Hepatocyte (in vitro differentiated cells): ENCODE results near the gene SLIT1.

Experiments used
- EZH2 ChIP-seq: fragments of 200-600 bp; sonication (generic); IDR thresholded peaks from 2 replicates; pipeline ENCODE4 v1.6.1; 2016; ENCODE audit warnings: antibody characterized with exemption, mild to moderate bottlenecking, borderline replicate concordance
- EZH2phosphoT487 ChIP-seq: fragments of 200-600 bp; sonication (generic); IDR thresholded peaks from one replicate; pipeline ENCODE4 v1.6.1; 2018; ENCODE audit warnings: antibody characterized with exemption, mild to moderate bottlenecking, low read depth, moderate library complexity; ENCODE audit not compliant: unreplicated experiment, severe bottlenecking
- TF ChIP-seq, protein P1 (sequence below): fragments of 200-600 bp; sonication (generic); IDR thresholded peaks from 2 replicates; pipeline ENCODE4 v1.5.1; 2016; ENCODE audit warnings: antibody characterized with exemption, mild to moderate bottlenecking; ENCODE audit not compliant: poor library complexity

DNA sequence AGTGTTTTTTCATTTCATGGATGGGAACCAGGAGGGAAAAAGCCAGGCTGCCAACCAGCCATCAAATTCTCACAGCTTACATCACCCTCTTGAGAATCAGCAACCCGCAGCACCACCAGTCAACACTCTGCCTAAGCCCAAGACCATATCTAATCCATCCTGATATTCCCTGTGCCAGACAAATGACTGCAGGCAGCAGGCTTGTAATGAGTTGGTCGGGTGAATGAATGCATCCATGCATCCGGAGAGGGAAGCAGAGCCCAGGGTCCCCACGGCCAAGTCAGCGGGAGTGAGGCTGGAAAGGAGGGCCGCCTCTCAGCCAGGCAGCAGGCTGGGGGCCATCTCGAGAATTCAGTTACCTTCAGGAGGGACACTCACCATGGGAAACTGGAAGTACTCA lies 46.9 kb downstream of the SLIT1 start:
- no peak for TF ChIP-seq EZH2phosphoT487
- TF ChIP-seq EZH2 = no peak
- TF ChIP-seq, protein P1, sequence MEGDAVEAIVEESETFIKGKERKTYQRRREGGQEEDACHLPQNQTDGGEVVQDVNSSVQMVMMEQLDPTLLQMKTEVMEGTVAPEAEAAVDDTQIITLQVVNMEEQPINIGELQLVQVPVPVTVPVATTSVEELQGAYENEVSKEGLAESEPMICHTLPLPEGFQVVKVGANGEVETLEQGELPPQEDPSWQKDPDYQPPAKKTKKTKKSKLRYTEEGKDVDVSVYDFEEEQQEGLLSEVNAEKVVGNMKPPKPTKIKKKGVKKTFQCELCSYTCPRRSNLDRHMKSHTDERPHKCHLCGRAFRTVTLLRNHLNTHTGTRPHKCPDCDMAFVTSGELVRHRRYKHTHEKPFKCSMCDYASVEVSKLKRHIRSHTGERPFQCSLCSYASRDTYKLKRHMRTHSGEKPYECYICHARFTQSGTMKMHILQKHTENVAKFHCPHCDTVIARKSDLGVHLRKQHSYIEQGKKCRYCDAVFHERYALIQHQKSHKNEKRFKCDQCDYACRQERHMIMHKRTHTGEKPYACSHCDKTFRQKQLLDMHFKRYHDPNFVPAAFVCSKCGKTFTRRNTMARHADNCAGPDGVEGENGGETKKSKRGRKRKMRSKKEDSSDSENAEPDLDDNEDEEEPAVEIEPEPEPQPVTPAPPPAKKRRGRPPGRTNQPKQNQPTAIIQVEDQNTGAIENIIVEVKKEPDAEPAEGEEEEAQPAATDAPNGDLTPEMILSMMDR = no peak
